SK-MEL-5 (cell line): ENCODE data around the gene ASAP2. TPM values are rescaled to one million over a fixed set of nuclear protein-coding genes. Genes with fewer than 3 reads are reported as not detected.
A peak's percentile ranks its signal among the peaks of the same experiment; 100 is the strongest.

ENCODE experiments used
- DNase-seq: peaks from one replicate; pipeline ENCODE4 v3.0.0-alpha.2; 2016; ENCODE audit warnings: low read depth, low spot score
- in situ Hi-C: cut with HindIII; loops from 2 replicates; pipeline ENCODE4 v1.10.0; 2016; ENCODE audit warnings: low sequenced_read_pairs, high pct_unique_total_duplicates, low pct_unique_long_range_greater_than_20kb
- total RNA-seq: library from RNA; depleted of rRNA; stranded (reverse); fragments of >200 nt; shearing (Covaris generic); gene quantifications from 2 replicates; pipeline ENCODE4 v1.2.3, GENCODE V29; 2014

Gene ASAP2
- total RNA-seq, 1 experiment from 2014 or later: 17.6 TPM

GRCh38 chr2:9275399-9275798 lies 68.8 kb downstream of the ASAP2 start:
- in situ Hi-C loops: no loop called here
- no peak for DNase-seq

- no peak for DNase-seq
- in situ Hi-C loops: no loop called here
Observed at GRCh38 chr2:9276074-9276473, 69.5 kb downstream of the ASAP2 start.

- DNase-seq: no peak
- in situ Hi-C loops: no loop called here
Observed at GRCh38 chr2:9276901-9277451, 70.4 kb downstream of the ASAP2 start.

- in situ Hi-C loops: no loop called here
- DNase-seq: no peak
Observed at GRCh38 chr2:9278439-9278838, 71.8 kb downstream of the ASAP2 start.

GRCh38 chr2:9279426-9279825 lies 72.8 kb downstream of the ASAP2 start:
- in situ Hi-C loops: no loop called here

GRCh38 chr2:9280224-9280623 lies 73.6 kb downstream of the ASAP2 start:
- in situ Hi-C loops: no loop called here
- no peak for DNase-seq

More at GRCh38 chr2:9279426-9279825, 72.8 kb downstream of the ASAP2 start:
- DNase-seq: no peak

GRCh38 chr2:9281145-9281544 lies 74.5 kb downstream of the ASAP2 start:
- in situ Hi-C loops: no loop called here

GRCh38 chr2:9282128-9283112 lies 75.8 kb downstream of the ASAP2 start:
- in situ Hi-C loops: no loop called here
- DNase-seq: no peak

More at GRCh38 chr2:9281145-9281544, 74.5 kb downstream of the ASAP2 start:
- no peak for DNase-seq

- no peak for DNase-seq
- in situ Hi-C loops: no loop called here
Observed at GRCh38 chr2:9284521-9285297, 78.1 kb downstream of the ASAP2 start.

GRCh38 chr2:9285385-9285920 lies 78.8 kb downstream of the ASAP2 start:
- in situ Hi-C loops: no loop called here
- no peak for DNase-seq

- in situ Hi-C loops: no loop called here
- DNase-seq: no peak
Observed at GRCh38 chr2:9285921-9286320, 79.3 kb downstream of the ASAP2 start.

GRCh38 chr2:9286554-9287399 lies 80.2 kb downstream of the ASAP2 start:
- DNase-seq: no peak

GRCh38 chr2:9287400-9288045 lies 80.9 kb downstream of the ASAP2 start:
- in situ Hi-C loops: no loop called here
- DNase-seq: peak; percentile 49

More at GRCh38 chr2:9286554-9287399, 80.2 kb downstream of the ASAP2 start:
- in situ Hi-C loops: no loop called here

- no peak for DNase-seq
- in situ Hi-C loops: no loop called here
Observed at GRCh38 chr2:9288233-9288632, 81.6 kb downstream of the ASAP2 start.

- DNase-seq: no peak
- in situ Hi-C loops: no loop called here
Observed at GRCh38 chr2:9288681-9289338, 82.2 kb downstream of the ASAP2 start.

GRCh38 chr2:9291331-9291730 lies 84.7 kb downstream of the ASAP2 start:
- in situ Hi-C loops: no loop called here
- DNase-seq: no peak
